Measurements from ENCODE around the gene ATXN3L. TPM values are rescaled to one million over a fixed set of nuclear protein-coding genes. Genes with fewer than 3 reads are reported as not detected.
A peak's percentile ranks its signal among the peaks of the same experiment; 100 is the strongest.

ATXN3L gene
- total RNA-seq, 1 donor from 2014 or later: not detected

- Histone ChIP-seq H3K27ac (no peak overlapping the region), H3K27me3 (no peaks in the 10 kb centered on the region), H3K36me3 (no peaks in the 10 kb centered on the region), H3K4me1 (no peaks in the 10 kb centered on the region), H3K4me3 (no peak overlapping the region), H3K9me3 (no peaks in the 10 kb centered on the region)
- intact Hi-C loops (cut with DNase I): no loop called here
- DNase-seq (ENCODE audit: extremely low spot score in 2 of 2): no peak
- TF ChIP-seq POLR2AphosphoS5 (IDR thresholded peaks at IDR 0.05; ENCODE audit: insufficient read depth in 1 of 2, low read depth in 1 of 2) (no peak), CTCF (IDR thresholded peaks at IDR 0.05) (no peak), POLR2A (IDR thresholded peaks at IDR 0.05) (no peak)
Observed at GRCh38 chrX:13345037-13345436, 25.2 kb upstream of the ATXN3L start.

GRCh38 chrX:13341491-13342101 lies 21.7 kb upstream of the ATXN3L start:
- TF ChIP-seq CTCF (IDR thresholded peaks at IDR 0.05) (no peak), POLR2A (IDR thresholded peaks at IDR 0.05) (no peak), POLR2AphosphoS5 (IDR thresholded peaks at IDR 0.05; ENCODE audit: insufficient read depth in 1 of 2, low read depth in 1 of 2) (no peak)
- Histone ChIP-seq H3K4me3 (no peak overlapping the region), H3K27me3 (no peaks in the 10 kb centered on the region), H3K4me1 (no peaks in the 10 kb centered on the region), H3K9me3 (no peaks in the 10 kb centered on the region), H3K36me3 (no peaks in the 10 kb centered on the region), H3K27ac (no peak overlapping the region)
- intact Hi-C loops (cut with DNase I): no loop called here
- no peak for DNase-seq (ENCODE audit: extremely low spot score in 2 of 2)

GRCh38 chrX:13340182-13340791 lies 20.4 kb upstream of the ATXN3L start:
- no peak for TF ChIP-seq POLR2A (IDR thresholded peaks at IDR 0.05)
- TF ChIP-seq CTCF (IDR thresholded peaks at IDR 0.05): no peak
- TF ChIP-seq POLR2AphosphoS5 (IDR thresholded peaks at IDR 0.05; ENCODE audit: insufficient read depth in 1 of 2, low read depth in 1 of 2): no peak
- no peak for DNase-seq (ENCODE audit: extremely low spot score in 2 of 2)
- Histone ChIP-seq H3K4me3 (no peak overlapping the region), H3K36me3 (no peaks in the 10 kb centered on the region), H3K27me3 (no peaks in the 10 kb centered on the region), H3K9me3 (no peaks in the 10 kb centered on the region), H3K27ac (peak overlapping the region; percentile 33), H3K4me1 (no peaks in the 10 kb centered on the region)
- intact Hi-C loops (cut with DNase I): no loop called here

- H3K4me1 ChIP-seq: no peaks in the 10 kb centered on the region
- TF ChIP-seq CTCF (IDR thresholded peaks at IDR 0.05) (no peak), POLR2A (IDR thresholded peaks at IDR 0.05) (no peak), POLR2AphosphoS5 (IDR thresholded peaks at IDR 0.05; ENCODE audit: insufficient read depth in 1 of 2, low read depth in 1 of 2) (no peak)
- intact Hi-C loops (cut with DNase I): no loop called here
- no peaks in the 10 kb centered on the region for H3K27me3 ChIP-seq
- H3K27ac ChIP-seq: peak overlapping the region; percentile 33
- H3K36me3 ChIP-seq: no peaks in the 10 kb centered on the region
- no peaks in the 10 kb centered on the region for H3K9me3 ChIP-seq
- no peak overlapping the region for H3K4me3 ChIP-seq
- DNase-seq (ENCODE audit: extremely low spot score in 2 of 2): no peak
Observed at GRCh38 chrX:13339607-13340006, 19.8 kb upstream of the ATXN3L start.

- intact Hi-C loops (cut with DNase I): no loop called here
- no peaks in the 10 kb centered on the region for H3K4me1 ChIP-seq
- no peak overlapping the region for H3K4me3 ChIP-seq
- DNase-seq (ENCODE audit: extremely low spot score in 2 of 2): no peak
- no peak for TF ChIP-seq POLR2A (IDR thresholded peaks at IDR 0.05)
- no peak for TF ChIP-seq CTCF (IDR thresholded peaks at IDR 0.05)
- TF ChIP-seq POLR2AphosphoS5 (IDR thresholded peaks at IDR 0.05; ENCODE audit: insufficient read depth in 1 of 2, low read depth in 1 of 2): no peak
- H3K27ac ChIP-seq: peak overlapping the region; percentile 33
- no peaks in the 10 kb centered on the region for H3K9me3 ChIP-seq
- no peaks in the 10 kb centered on the region for H3K27me3 ChIP-seq
- H3K36me3 ChIP-seq: no peaks in the 10 kb centered on the region
Observed at GRCh38 chrX:13338996-13339515, 19.2 kb upstream of the ATXN3L start.
